GM12872 (cell line): ENCODE data around the gene RLN3.

Experiments
- TF ChIP-seq, protein P1 (sequence below): IDR thresholded peaks from 3 replicates; pipeline ENCODE4 v1.5.1; 2011; ENCODE audit warnings: low read depth, mild to moderate bottlenecking, low read length, moderate library complexity; ENCODE audit not compliant: insufficient read depth

Gene RLN3, protein sequence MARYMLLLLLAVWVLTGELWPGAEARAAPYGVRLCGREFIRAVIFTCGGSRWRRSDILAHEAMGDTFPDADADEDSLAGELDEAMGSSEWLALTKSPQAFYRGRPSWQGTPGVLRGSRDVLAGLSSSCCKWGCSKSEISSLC

GRCh38 chr19:14027856-14028450 is at the start of gene RLN3:
Gene RLN3, plus strand, starts transcription at chr19:14028148. Its CDS starts 57 bp downstream, at chr19:14028205.
- TF ChIP-seq, protein P1, sequence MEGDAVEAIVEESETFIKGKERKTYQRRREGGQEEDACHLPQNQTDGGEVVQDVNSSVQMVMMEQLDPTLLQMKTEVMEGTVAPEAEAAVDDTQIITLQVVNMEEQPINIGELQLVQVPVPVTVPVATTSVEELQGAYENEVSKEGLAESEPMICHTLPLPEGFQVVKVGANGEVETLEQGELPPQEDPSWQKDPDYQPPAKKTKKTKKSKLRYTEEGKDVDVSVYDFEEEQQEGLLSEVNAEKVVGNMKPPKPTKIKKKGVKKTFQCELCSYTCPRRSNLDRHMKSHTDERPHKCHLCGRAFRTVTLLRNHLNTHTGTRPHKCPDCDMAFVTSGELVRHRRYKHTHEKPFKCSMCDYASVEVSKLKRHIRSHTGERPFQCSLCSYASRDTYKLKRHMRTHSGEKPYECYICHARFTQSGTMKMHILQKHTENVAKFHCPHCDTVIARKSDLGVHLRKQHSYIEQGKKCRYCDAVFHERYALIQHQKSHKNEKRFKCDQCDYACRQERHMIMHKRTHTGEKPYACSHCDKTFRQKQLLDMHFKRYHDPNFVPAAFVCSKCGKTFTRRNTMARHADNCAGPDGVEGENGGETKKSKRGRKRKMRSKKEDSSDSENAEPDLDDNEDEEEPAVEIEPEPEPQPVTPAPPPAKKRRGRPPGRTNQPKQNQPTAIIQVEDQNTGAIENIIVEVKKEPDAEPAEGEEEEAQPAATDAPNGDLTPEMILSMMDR, result no peak

- TF ChIP-seq, protein P1, result no peak
Measured at GRCh38 chr19:13978351-13979243, 49.4 kb upstream of the RLN3 start.

DNA sequence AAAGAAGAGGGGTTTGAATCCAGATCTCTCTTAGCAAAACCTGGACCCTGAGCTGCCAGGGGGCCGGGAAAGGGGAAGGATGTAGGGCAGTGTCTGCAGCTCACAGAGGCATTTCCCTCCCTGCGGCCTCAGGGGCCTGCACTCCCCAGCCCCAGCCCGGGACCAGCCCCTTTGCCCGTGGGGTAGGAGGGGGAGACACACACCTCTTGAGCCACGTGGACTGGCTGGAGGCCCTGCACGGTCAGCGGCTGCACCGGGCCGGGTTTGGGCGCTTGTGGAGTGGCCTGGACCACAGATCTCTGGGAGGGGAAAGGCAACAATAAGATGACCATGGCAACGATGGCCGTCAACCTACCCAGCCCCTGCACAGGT is 48.7 kb upstream of the RLN3 start:
- TF ChIP-seq, protein P1, result no peak

DNA sequence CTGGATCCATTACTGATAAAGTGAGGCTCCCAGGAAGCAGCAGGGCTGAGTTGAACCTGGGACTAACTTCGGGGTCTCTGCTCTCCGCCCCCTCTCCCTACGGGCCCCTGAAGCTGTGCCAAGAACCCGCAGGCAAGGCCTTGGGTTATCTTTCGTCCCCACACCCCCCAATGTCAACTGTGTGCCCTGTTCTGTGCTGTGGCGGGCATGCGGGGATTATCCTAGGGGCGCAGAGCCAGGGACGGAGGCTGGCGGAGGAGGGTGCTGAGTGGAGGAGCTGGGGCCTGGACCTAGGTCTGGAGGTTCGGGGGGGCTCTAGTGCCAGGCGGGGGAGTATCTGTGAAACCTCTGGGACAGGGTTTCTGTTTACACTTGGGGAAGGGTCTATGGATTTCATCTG is 48.3 kb upstream of the RLN3 start:
- TF ChIP-seq, protein P1, result no peak

DNA sequence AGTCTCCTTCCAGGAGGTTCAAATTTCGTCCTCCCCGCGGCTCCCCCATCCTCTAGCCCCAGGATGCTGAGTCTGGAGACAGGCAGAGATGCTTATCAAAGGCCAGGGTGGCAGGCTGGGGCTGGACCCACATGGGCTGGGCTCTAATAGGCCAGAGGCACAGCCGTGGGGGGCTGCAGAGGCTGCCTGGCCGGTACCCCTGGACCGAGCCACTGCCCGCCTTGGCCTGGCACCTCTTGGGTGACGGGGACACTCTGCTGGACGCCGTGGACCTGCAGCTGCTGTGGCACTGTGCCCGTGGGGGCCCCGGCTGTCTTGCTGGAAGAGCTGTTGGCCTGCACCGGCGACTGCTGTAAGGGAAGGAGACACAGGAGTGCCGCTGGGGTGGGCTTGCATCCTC is 47.6 kb upstream of the RLN3 start:
- TF ChIP-seq, protein P1, result no peak

- TF ChIP-seq, protein P1, result no peak
Measured at GRCh38 chr19:13981021-13981420, 46.9 kb upstream of the RLN3 start.

- TF ChIP-seq, protein P1, result no peak
Measured at GRCh38 chr19:13981467-13981866, 46.5 kb upstream of the RLN3 start.
